Measurements from ENCODE around the gene VSIR.

- TF ChIP-seq, protein P1, sequence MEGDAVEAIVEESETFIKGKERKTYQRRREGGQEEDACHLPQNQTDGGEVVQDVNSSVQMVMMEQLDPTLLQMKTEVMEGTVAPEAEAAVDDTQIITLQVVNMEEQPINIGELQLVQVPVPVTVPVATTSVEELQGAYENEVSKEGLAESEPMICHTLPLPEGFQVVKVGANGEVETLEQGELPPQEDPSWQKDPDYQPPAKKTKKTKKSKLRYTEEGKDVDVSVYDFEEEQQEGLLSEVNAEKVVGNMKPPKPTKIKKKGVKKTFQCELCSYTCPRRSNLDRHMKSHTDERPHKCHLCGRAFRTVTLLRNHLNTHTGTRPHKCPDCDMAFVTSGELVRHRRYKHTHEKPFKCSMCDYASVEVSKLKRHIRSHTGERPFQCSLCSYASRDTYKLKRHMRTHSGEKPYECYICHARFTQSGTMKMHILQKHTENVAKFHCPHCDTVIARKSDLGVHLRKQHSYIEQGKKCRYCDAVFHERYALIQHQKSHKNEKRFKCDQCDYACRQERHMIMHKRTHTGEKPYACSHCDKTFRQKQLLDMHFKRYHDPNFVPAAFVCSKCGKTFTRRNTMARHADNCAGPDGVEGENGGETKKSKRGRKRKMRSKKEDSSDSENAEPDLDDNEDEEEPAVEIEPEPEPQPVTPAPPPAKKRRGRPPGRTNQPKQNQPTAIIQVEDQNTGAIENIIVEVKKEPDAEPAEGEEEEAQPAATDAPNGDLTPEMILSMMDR (IDR thresholded peaks at IDR 0.05; ENCODE audit: borderline replicate concordance, extremely low read depth, low read length, poor library complexity, severe bottlenecking) = no peak
- TF ChIP-seq EZH2 (IDR thresholded peaks at IDR 0.05; ENCODE audit: borderline replicate concordance, low read depth, low read length, severe bottlenecking) = no peak
These were observed 27.6 kb downstream of the VSIR start for GRCh38 chr10:71745664-71746250.

All from DND-41 (cell line).